Measurements from ENCODE around the gene FBXL14. TPM values are rescaled to one million over a fixed set of nuclear protein-coding genes. Genes with fewer than 3 reads are reported as not detected.

Gene FBXL14
- 4.9 and 8.8 TPM in 2 replicates for total RNA-seq

GRCh38 chr12:1594261-1595025, at the start of gene FBXL14:
Gene FBXL14 (minus strand): TSS chr12:1594581. CDS start chr12:1594066, 515 bp downstream.

GRCh38 chr12:1628666-1629337, 34.4 kb upstream of the FBXL14 start, which contains the start of gene WNT5B:
Gene WNT5B (plus strand): TSS chr12:1629231. CDS start chr12:1631355, 2,124 bp downstream.

Other genes starting within 250 kb of the FBXL14 start
- gene WNT5B, start 34.6 kb upstream of the FBXL14 start, total RNA-seq: 74.3 and 82.2 TPM in 2 replicates
- gene ADIPOR2, start 96.5 kb upstream of the FBXL14 start, total RNA-seq: 20.3 and 20.7 TPM in 2 replicates
- gene LRTM2, start 226.0 kb upstream of the FBXL14 start, total RNA-seq: not detected in 2 replicates

Data from bronchus fibroblast of lung (primary cell).